A549 (cell line): Measurements from ENCODE around the gene GAK. TPM values are rescaled to one million over a fixed set of nuclear protein-coding genes. Genes with fewer than 3 reads are reported as not detected.
A peak's percentile ranks its signal among the peaks of the same experiment; 100 is the strongest.

Experiments used
- ATAC-seq, 2 experiments: fragments of 200-7000 bp in 1 of 2; fragments of >200 bp in 1 of 2; cut with Nextera tagmentation in 1 of 2; cut with Tn5 transposase in 1 of 2; 3 replicates each; pipeline versions ENCODE4 v1.8.0 to v1.9.1; 2018 to 2020; ENCODE audit warnings: mild to moderate bottlenecking in 1 of 2, moderate library complexity in 1 of 2
- CTCF ChIA-PET: fragments of 300-600 bp; sonication (Branson Sonifier 250); formaldehyde crosslinking; extraction: SDS; loops from one replicate; lab custom pipeline; 2021; ENCODE audit warnings: antibody characterized with exemption, inconsistent platforms; lab: Yijun Ruan, JAX
- POLR2A ChIA-PET: fragments of 350-600 bp; formaldehyde crosslinking; extraction: SDS; loops from one replicate; lab custom pipeline; 2021; ENCODE audit warnings: antibody characterized with exemption, inconsistent platforms; lab: Yijun Ruan, JAX
- DNase-seq, 2 experiments: peaks; one replicate each; pipeline versions ENCODE4 v3.0.0 to v3.0.0-alpha.2; 2011 to 2016; ENCODE audit warnings: low read depth in 1 of 2, low spot score in 1 of 2
- FAIRE-seq: peaks from 2 replicates; lab custom pipeline; 2011; peaks lifted over from hg19 to GRCh38; lab: Jason Lieb, UNC
- H3K27ac ChIP-seq, 2 experiments: fragments of >200 bp; sonication (Bioruptor Twin); formaldehyde crosslinking; 3 replicates each; pipeline ENCODE4 v1.5.1; 2016 to 2017
- H3K4me1 ChIP-seq: fragments of >200 bp; sonication (Bioruptor Twin); formaldehyde crosslinking; 3 replicates; pipeline ENCODE4 v1.6.1; 2016
- H3K4me2 ChIP-seq: fragments of >200 bp; sonication (Bioruptor Twin); formaldehyde crosslinking; 3 replicates; pipeline ENCODE4 v1.6.1; 2016
- H3K4me3 ChIP-seq: fragments of >200 bp; sonication (Bioruptor Twin); formaldehyde crosslinking; 3 replicates; pipeline ENCODE4 v1.5.1; 2016
- H3K9me3 ChIP-seq: fragments of >200 bp; sonication (Bioruptor Twin); formaldehyde crosslinking; 3 replicates; pipeline ENCODE4 v1.6.1; 2016
- BHLHE40 ChIP-seq: IDR thresholded peaks from 2 replicates; pipeline ENCODE4 v1.6.1; 2012; ENCODE audit warnings: low read depth, low read length, inconsistent platforms
- CBX2 ChIP-seq: fragments of 200-600 bp; sonication (generic); IDR thresholded peaks from 2 replicates; pipeline ENCODE4 v1.6.1; 2016; ENCODE audit warnings: low read depth, mild to moderate bottlenecking, borderline replicate concordance
- CEBPB ChIP-seq, 2 experiments: fragments of >200 bp in 1 of 2; sonication (Bioruptor Twin) in 1 of 2; formaldehyde crosslinking in 1 of 2; IDR thresholded peaks; 2 replicates each; pipeline ENCODE4 v1.6.1; 2012 to 2016
- CHD2 ChIP-seq: fragments of 150-350 bp; IDR thresholded peaks from 2 replicates; pipeline ENCODE4 v1.6.1; 2014; ENCODE audit warnings: low read length; ENCODE audit not compliant: partially characterized antibody
- EHF ChIP-seq: fragments of 250-450 bp; sonication (Bioruptor Pico); IDR thresholded peaks from 2 replicates; pipeline ENCODE4 v1.5.0; 2020; ENCODE audit warnings: mild to moderate bottlenecking
- EP300 ChIP-seq, 2 experiments: fragments of >200 bp; sonication (Bioruptor Twin); formaldehyde crosslinking; IDR thresholded peaks; 2 replicates in 1 of 2; 3 replicates in 1 of 2; pipeline ENCODE4 v1.6.1; 2016 to 2017
- ESRRA ChIP-seq: fragments of 150-350 bp; IDR thresholded peaks from 2 replicates; pipeline ENCODE4 v1.6.1; 2014; ENCODE audit warnings: mild to moderate bottlenecking, low read length, borderline replicate concordance
- FOSB ChIP-seq: fragments of 250-450 bp; sonication (Bioruptor Pico); IDR thresholded peaks from 2 replicates; pipeline ENCODE4 v1.5.0; 2020; ENCODE audit warnings: mild to moderate bottlenecking, moderate library complexity
- GATA3 ChIP-seq: IDR thresholded peaks from 2 replicates; pipeline ENCODE4 v1.6.1; 2012; ENCODE audit warnings: borderline replicate concordance
- HEYL ChIP-seq: fragments of 250-450 bp; sonication (Bioruptor Pico); IDR thresholded peaks from 2 replicates; pipeline ENCODE4 v1.8.0; 2021; ENCODE audit warnings: mild to moderate bottlenecking, moderate library complexity
- HOXB5 ChIP-seq: fragments of 250-450 bp; sonication (Bioruptor Pico); IDR thresholded peaks from 2 replicates; pipeline ENCODE4 v1.5.0; 2020; ENCODE audit warnings: mild to moderate bottlenecking, moderate library complexity
- JUN ChIP-seq, 2 experiments: fragments of >200 bp; sonication (Bioruptor Twin); formaldehyde crosslinking; IDR thresholded peaks; 2 replicates in 1 of 2; 3 replicates in 1 of 2; pipeline ENCODE4 v1.6.1; 2016 to 2017
- KDM1A ChIP-seq: fragments of 200-600 bp; sonication (generic); IDR thresholded peaks from 2 replicates; pipeline ENCODE4 v1.6.1; 2016; ENCODE audit warnings: low read depth, mild to moderate bottlenecking
- MAZ ChIP-seq: fragments of 150-350 bp; IDR thresholded peaks from 2 replicates; pipeline ENCODE4 v1.6.1; 2014; ENCODE audit warnings: antibody characterized with exemption, low read depth, low read length, borderline replicate concordance
- NPAS2 ChIP-seq: fragments of 250-450 bp; sonication (Bioruptor Pico); IDR thresholded peaks from 2 replicates; pipeline ENCODE4 v1.8.0; 2022; ENCODE audit warnings: mild to moderate bottlenecking, moderate library complexity, borderline replicate concordance
- POLR2A ChIP-seq: IDR thresholded peaks from 2 replicates; pipeline ENCODE4 v1.6.1; 2012; ENCODE audit warnings: mild to moderate bottlenecking, low read length
- POLR2AphosphoS2 ChIP-seq: conservative IDR thresholded peaks from 2 replicates; pipeline ENCODE4 v1.6.1; 2012; ENCODE audit warnings: low read length, improper control_type of control experiment, inconsistent platforms
- RAD21 ChIP-seq, 2 experiments: fragments of >200 bp in 1 of 2; sonication (Bioruptor Twin) in 1 of 2; formaldehyde crosslinking in 1 of 2; IDR thresholded peaks in 1 of 2; conservative IDR thresholded peaks in 1 of 2; 2 replicates in 1 of 2; 3 replicates in 1 of 2; pipeline ENCODE4 v1.6.1; 2012 to 2018; ENCODE audit warnings: inconsistent platforms in 1 of 2
- REST ChIP-seq: fragments of 200-600 bp; sonication (generic); IDR thresholded peaks from 2 replicates; pipeline ENCODE4 v1.6.1; 2016; ENCODE audit warnings: antibody characterized with exemption, mild to moderate bottlenecking, moderate library complexity
- RFX5 ChIP-seq: fragments of 450-650 bp; IDR thresholded peaks from 2 replicates; pipeline ENCODE4 v1.7.1; 2014; ENCODE audit warnings: antibody characterized with exemption, mild to moderate bottlenecking, moderate library complexity
- RNF2 ChIP-seq: fragments of 200-600 bp; sonication (generic); IDR thresholded peaks from 2 replicates; pipeline ENCODE4 v1.6.1; 2016; ENCODE audit warnings: low read depth, mild to moderate bottlenecking, antibody characterized with exemption, moderate library complexity, borderline replicate concordance
- USF2 ChIP-seq: fragments of 450-650 bp; IDR thresholded peaks from 2 replicates; pipeline ENCODE4 v1.6.1; 2014; ENCODE audit warnings: antibody characterized with exemption
- ZNF302 ChIP-seq: fragments of 250-450 bp; sonication (Bioruptor Pico); IDR thresholded peaks from 2 replicates; pipeline ENCODE4 v1.9.0; 2021; ENCODE audit warnings: inconsistent platforms, mild to moderate bottlenecking, moderate library complexity
- WGBS: methylation state at CpG from one replicate; pipeline ENCODE4 v1.1.6; 2017; ENCODE audit errors: missing lambda C conversion rate; 5-methylcytosine and 5-hydroxymethylcytosine counted together
- polyA plus RNA-seq, 4 experiments: library from polyadenylated mRNA; depleted of rRNA in 3 of 4; stranded (reverse); fragments of >200 nt; fragmentation: RNase III in 1 of 4; extraction: RNeasy Plus Mini Kit Qiagen cat#74134 plus additional on column Dnase treatment in 1 of 4; gene quantifications; 2 replicates in 3 of 4; 3 replicates in 1 of 4; pipeline ENCODE4 v1.2.3, GENCODE V29; 2011 to 2017

Gene GAK
- polyA plus RNA-seq, 2 of the 4 experiments (the other 2 are of a cell fraction): 13.8 to 34.3 TPM

DNA sequence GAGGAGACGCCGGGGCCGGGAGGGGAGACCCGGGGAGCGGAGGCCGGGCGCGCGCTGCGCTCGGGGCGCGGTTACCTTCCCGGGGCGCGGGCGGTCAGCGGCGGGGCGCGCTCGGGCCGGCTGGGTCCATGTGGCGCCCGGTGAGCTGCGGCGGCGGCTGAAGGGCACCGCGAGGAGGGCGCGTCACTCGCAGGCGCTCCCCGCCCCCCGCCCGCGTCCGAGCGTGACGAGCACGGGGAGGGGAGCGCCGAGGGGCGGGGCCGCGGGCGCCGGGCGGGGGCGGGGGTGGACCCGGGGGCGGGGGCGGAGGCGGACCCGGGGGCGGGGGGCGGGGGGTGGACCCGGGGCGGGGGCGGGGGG, 106.2 kb downstream of the GAK start, which contains the start of gene CPLX1:
TSS of gene CPLX1 (minus strand) at position 159 of the 360 bp plus-strand sequence. CDS start 1,607 bp downstream, outside the sequence.
- DNase-seq: no peak
- CTCF ChIA-PET: no interaction called here
- WGBS: no CpG with 5 or more reads among the region's 61 CpGs

GRCh38 chr4:825063-825970, 106.8 kb downstream of the GAK start:
- no peak for TF ChIP-seq NPAS2 (CRISPR knock-in tag)
- TF ChIP-seq CEBPB (IDR thresholded peaks at IDR 0.05): no peak
- peak; percentile 92 for TF ChIP-seq REST
- TF ChIP-seq, all 56 proteins: peak for 1
- WGBS: 4% methylated on average over 9 of the region's 94 CpGs
- 0 out of 6 replicates have a peak overlapping the region, but pooled peaks of 1 of the 2 experiments have one; percentile 20 for H3K27ac ChIP-seq
- peak overlapping the region; percentile 94 for H3K4me2 ChIP-seq
- peaks cover 5% of the 10 kb centered on the region; the same call in 1 of the 3 replicates for H3K4me1 ChIP-seq
- DNase-seq: no peak
- no peak for ATAC-seq
- POLR2A ChIA-PET: no interaction called here
- FAIRE-seq: no peak
- H3K4me3 ChIP-seq: peak overlapping the region; percentile 43
- CTCF ChIA-PET: no interaction called here
- H3K9me3 ChIP-seq: no peaks in the 10 kb centered on the region

More for the DNA sequence above, 106.2 kb downstream of the GAK start, which contains the start of gene CPLX1:
- peak within 1 kb of the TSS; percentile 94 for H3K4me2 ChIP-seq
- ATAC-seq (no peak), FAIRE-seq (no peak)
- POLR2A ChIA-PET: no interaction called here
- peaks cover 5% of the 10 kb centered on the region; the same call in 1 of the 3 replicates for H3K4me1 ChIP-seq
- H3K4me3 ChIP-seq: peak within 1 kb of the TSS; percentile 43
- no peak for TF ChIP-seq FOSB (CRISPR knock-in tag)
- no peak for TF ChIP-seq RNF2
- TF ChIP-seq MAZ: no peak
- H3K27ac ChIP-seq: 0 out of 6 replicates have a peak within 1 kb of the TSS, but pooled peaks of 1 of the 2 experiments have one; percentile 20
- H3K9me3 ChIP-seq: no peaks in the 10 kb centered on the region

DNA sequence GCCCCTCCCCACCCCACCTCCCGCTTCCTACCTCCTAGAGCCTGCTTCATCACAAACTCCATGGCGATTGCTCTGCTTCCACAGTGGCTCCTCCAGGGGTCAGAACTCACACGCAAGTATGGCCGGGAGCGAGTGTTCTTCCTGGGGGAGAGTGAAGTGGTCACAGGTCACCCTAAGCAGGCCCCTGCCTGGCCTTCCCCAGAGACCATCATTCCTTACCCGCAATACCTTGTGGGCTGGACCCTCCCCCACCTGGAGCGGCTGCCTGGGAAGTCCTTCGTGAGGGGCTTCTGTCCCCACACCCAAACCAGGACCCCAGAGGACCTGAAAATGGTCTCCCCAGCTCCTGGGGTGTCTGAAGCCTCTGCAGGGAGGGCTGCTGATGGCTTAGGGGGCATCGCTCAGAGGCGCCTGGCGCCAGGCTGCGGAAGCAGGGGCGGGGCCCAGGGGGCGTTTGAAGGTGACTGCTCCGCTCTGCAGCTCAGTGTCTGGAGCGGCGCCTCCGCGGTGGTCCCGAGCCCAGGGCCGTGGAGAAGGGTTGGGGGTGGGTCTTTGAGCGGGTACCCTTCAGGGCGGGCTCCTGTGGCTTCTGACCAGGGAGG, 107.6 kb downstream of the GAK start:
- POLR2A ChIA-PET: no interaction called here
- TF ChIP-seq ESRRA: no peak
- no peak for TF ChIP-seq CHD2
- TF ChIP-seq REST: no peak
- TF ChIP-seq POLR2A: no peak
- TF ChIP-seq RAD21 (conservative IDR thresholded peaks at IDR 0.05 in 1 of 2, IDR thresholded peaks at IDR 0.05 in 1 of 2): no peak
- no peak for TF ChIP-seq POLR2AphosphoS2
- TF ChIP-seq HOXB5 (CRISPR knock-in tag): no peak
- no peak for TF ChIP-seq KDM1A
- TF ChIP-seq BHLHE40: no peak
- TF ChIP-seq RFX5: no peak
- no peak for TF ChIP-seq CBX2
- no peak for TF ChIP-seq EHF (CRISPR knock-in tag)
- TF ChIP-seq CEBPB (IDR thresholded peaks at IDR 0.05): no peak
- no peak for TF ChIP-seq JUN (IDR thresholded peaks at IDR 0.05)
- TF ChIP-seq GATA3: no peak
- TF ChIP-seq USF2: no peak
- no peak for TF ChIP-seq NPAS2 (CRISPR knock-in tag)
- TF ChIP-seq ZNF302 (CRISPR knock-in tag): no peak
- no peak for TF ChIP-seq EP300 (IDR thresholded peaks at IDR 0.05)
- TF ChIP-seq HEYL (CRISPR knock-in tag): no peak
- TF ChIP-seq, all 56 proteins: peak for 0
- H3K9me3 ChIP-seq: no peaks in the 10 kb centered on the region
- ATAC-seq (no peak), DNase-seq (no peak), FAIRE-seq (no peak)
- H3K4me1 ChIP-seq: peaks cover 5% of the 10 kb centered on the region; the same call in 1 of the 3 replicates
- H3K27ac ChIP-seq: no peak overlapping the region
- H3K4me3 ChIP-seq: no peak overlapping the region; the same call in 2 of the 3 replicates
- 18% methylated on average over 5 of the region's 23 CpGs for WGBS
- CTCF ChIA-PET: no interaction called here
- H3K4me2 ChIP-seq: no peak overlapping the region; the same call in 2 of the 3 replicates
